SK-N-SH (cell line): Measurements from ENCODE around the gene MYOZ2. TPM values are rescaled to one million over a fixed set of nuclear protein-coding genes. Genes with fewer than 3 reads are reported as not detected.

Source experiments
- CTCF ChIA-PET: fragments of 300-600, 350-600 bp; formaldehyde crosslinking; extraction: SDS; loops from one replicate; lab custom pipeline; 2021; lab: Yijun Ruan, JAX
- POLR2A ChIA-PET: fragments of 350-600 bp; sonication (Branson Sonifier 250); formaldehyde crosslinking; extraction: SDS; loops from one replicate; lab custom pipeline; 2020; ENCODE audit warnings: antibody characterized with exemption, inconsistent platforms; lab: Yijun Ruan, JAX
- DNase-seq: peaks from one replicate; pipeline ENCODE4 v3.0.0; 2012
- H2AFZ ChIP-seq: fragments of 200-600 bp; sonication (generic); 2 replicates; pipeline ENCODE4 v1.8.1; 2016; ENCODE audit warnings: antibody characterized with exemption, mild to moderate bottlenecking, low read depth
- H3F3A ChIP-seq: fragments of 200-600 bp; sonication (generic); replicated peaks from 2 replicates; pipeline ENCODE3; 2016; ENCODE audit warnings: antibody characterized with exemption, mild to moderate bottlenecking; ENCODE audit not compliant: insufficient read depth
- H3K27ac ChIP-seq, 2 experiments: fragments of 200-500 bp in 1 of 2; fragments of 200-600 bp in 1 of 2; sonication (Bioruptor generic) in 1 of 2; sonication (generic), shearing (Covaris generic) in 1 of 2; 2 replicates each; pipeline versions ENCODE4 v1.5.1 to v1.6.1; 2014 to 2016; ENCODE audit warnings: low read depth in 2 of 2, inconsistent platforms in 1 of 2, low read length in 1 of 2, mild to moderate bottlenecking in 1 of 2, mixed read lengths in 1 of 2
- H3K27me3 ChIP-seq: fragments of 200-600 bp; sonication (generic), shearing (Covaris generic); 2 replicates; pipeline ENCODE4 v1.6.1; 2016; ENCODE audit warnings: mixed run types; ENCODE audit not compliant: insufficient read depth
- H3K36me3 ChIP-seq, 2 experiments: fragments of 200-500 bp in 1 of 2; fragments of 200-600 bp in 1 of 2; sonication (Bioruptor generic) in 1 of 2; sonication (generic) in 1 of 2; replicated peaks in 1 of 2; 2 replicates each; pipeline versions ENCODE3 to v1.5.1; 2014 to 2016; ENCODE audit warnings: low read length in 1 of 2, mild to moderate bottlenecking in 1 of 2; ENCODE audit not compliant: insufficient read depth in 2 of 2, control insufficient read depth in 1 of 2
- H3K4me1 ChIP-seq, 2 experiments: fragments of 200-500 bp in 1 of 2; fragments of 200-600 bp in 1 of 2; sonication (Bioruptor generic) in 1 of 2; sonication (generic), shearing (Covaris generic) in 1 of 2; 2 replicates each; pipeline versions ENCODE4 v1.5.1 to v1.6.1; 2014 to 2016; ENCODE audit warnings: low read depth in 1 of 2, low read length in 1 of 2, mixed run types in 1 of 2; ENCODE audit not compliant: insufficient read depth in 2 of 2, control insufficient read depth in 1 of 2
- H3K4me2 ChIP-seq: fragments of 200-600 bp; sonication (generic), shearing (Covaris generic); 2 replicates; pipeline ENCODE4 v1.6.1; 2017; ENCODE audit warnings: mixed run types
- H3K4me3 ChIP-seq, 2 experiments: fragments of 200-500 bp in 1 of 2; fragments of 200-600 bp in 1 of 2; sonication (Bioruptor generic) in 1 of 2; sonication (generic), shearing (Covaris generic) in 1 of 2; 2 replicates each; pipeline versions ENCODE4 v1.5.1 to v1.8.1; 2014 to 2016; ENCODE audit warnings: low read depth in 2 of 2, inconsistent platforms in 1 of 2, low read length in 1 of 2, mild to moderate bottlenecking in 1 of 2, mixed read lengths in 1 of 2, moderate library complexity in 1 of 2
- H3K79me2 ChIP-seq: fragments of 200-600 bp; sonication (generic); 2 replicates; pipeline ENCODE4 v1.8.1; 2017; ENCODE audit warnings: mild to moderate bottlenecking; ENCODE audit not compliant: insufficient read depth
- H3K9ac ChIP-seq: fragments of 200-600 bp; sonication (generic); 2 replicates; pipeline ENCODE4 v1.6.1; 2017; ENCODE audit warnings: mixed run types
- H3K9me2 ChIP-seq: fragments of 200-600 bp; sonication (generic); 2 replicates; pipeline ENCODE4 v1.6.1; 2017; ENCODE audit warnings: mixed run types
- H3K9me3 ChIP-seq: fragments of 200-600 bp; sonication (generic); 2 replicates; pipeline ENCODE4 v1.6.1; 2017; ENCODE audit warnings: mixed run types, mild to moderate bottlenecking, moderate library complexity
- H4K20me1 ChIP-seq: fragments of 200-600 bp; sonication (generic); 2 replicates; pipeline ENCODE4 v1.6.1; 2017; ENCODE audit warnings: mild to moderate bottlenecking, mixed run types; ENCODE audit not compliant: insufficient read depth
- CHD2 ChIP-seq: fragments of 150-350 bp; IDR thresholded peaks from 2 replicates; pipeline ENCODE4 v1.6.1; 2018; ENCODE audit warnings: low read length; ENCODE audit not compliant: partially characterized antibody
- EZH2phosphoT487 ChIP-seq: fragments of 200-600 bp; sonication (generic); IDR thresholded peaks from 2 replicates; pipeline ENCODE4 v1.6.1; 2017; ENCODE audit warnings: low read depth, mixed run types, mild to moderate bottlenecking, antibody characterized with exemption, moderate library complexity, borderline replicate concordance
- FOXM1 ChIP-seq: IDR thresholded peaks from 2 replicates; pipeline ENCODE4 v1.4.0; 2012; ENCODE audit warnings: low read depth, mild to moderate bottlenecking
- GABPA ChIP-seq: IDR thresholded peaks from 2 replicates; pipeline ENCODE4 v1.4.0; 2012; ENCODE audit warnings: low read depth, mild to moderate bottlenecking
- NFIC ChIP-seq: IDR thresholded peaks from 2 replicates; pipeline ENCODE4 v1.4.0; 2012; ENCODE audit warnings: borderline replicate concordance
- POLR2AphosphoS5 ChIP-seq: IDR thresholded peaks from 2 replicates; pipeline ENCODE4 v1.6.1; 2012; ENCODE audit warnings: low read depth, low read length
- RCOR1 ChIP-seq: fragments of 150-350 bp; IDR thresholded peaks from 2 replicates; pipeline ENCODE4 v1.6.1; 2017; ENCODE audit warnings: antibody characterized with exemption, low read length
- SIN3A ChIP-seq: IDR thresholded peaks from 2 replicates; pipeline ENCODE4 v1.6.1; 2012; ENCODE audit warnings: low read depth, mild to moderate bottlenecking, low read length, moderate library complexity, borderline replicate concordance
- TEAD4 ChIP-seq: IDR thresholded peaks from 2 replicates; pipeline ENCODE4 v1.4.0; 2012; ENCODE audit warnings: mild to moderate bottlenecking, borderline replicate concordance; ENCODE audit not compliant: insufficient read depth
- USF1 ChIP-seq: IDR thresholded peaks from 2 replicates; pipeline ENCODE4 v1.4.0; 2012; ENCODE audit warnings: low read depth, borderline replicate concordance
- YY1 ChIP-seq: IDR thresholded peaks from 2 replicates; pipeline ENCODE4 v1.4.0; 2012; ENCODE audit warnings: low read depth, mild to moderate bottlenecking
- WGBS: methylation state at CpG from one replicate; pipeline ENCODE4 v1.1.6; 2017; ENCODE audit warnings: low lambda C conversion rate; 5-methylcytosine and 5-hydroxymethylcytosine counted together
- polyA plus RNA-seq, 3 experiments: library from polyadenylated mRNA; depleted of rRNA; stranded (reverse); fragments of >200 nt; gene quantifications; 2 replicates each; pipeline ENCODE4 v1.2.3, GENCODE V29; 2012
- TF ChIP-seq, protein P1 (sequence below): fragments of 200-600 bp; sonication (generic); IDR thresholded peaks from 2 replicates; pipeline ENCODE4 v1.6.1; 2017; ENCODE audit warnings: antibody characterized with exemption, mild to moderate bottlenecking, moderate library complexity
- TF ChIP-seq, protein P2 (sequence below): fragments of 150-350 bp; IDR thresholded peaks from 2 replicates; pipeline ENCODE4 v1.6.1; 2017; ENCODE audit warnings: antibody characterized with exemption, low read length, low read depth, borderline replicate concordance

MYOZ2 gene
- polyA plus RNA-seq, 1 of the 3 experiments (the other 2 are of a cell fraction): 0.26 TPM

DNA sequence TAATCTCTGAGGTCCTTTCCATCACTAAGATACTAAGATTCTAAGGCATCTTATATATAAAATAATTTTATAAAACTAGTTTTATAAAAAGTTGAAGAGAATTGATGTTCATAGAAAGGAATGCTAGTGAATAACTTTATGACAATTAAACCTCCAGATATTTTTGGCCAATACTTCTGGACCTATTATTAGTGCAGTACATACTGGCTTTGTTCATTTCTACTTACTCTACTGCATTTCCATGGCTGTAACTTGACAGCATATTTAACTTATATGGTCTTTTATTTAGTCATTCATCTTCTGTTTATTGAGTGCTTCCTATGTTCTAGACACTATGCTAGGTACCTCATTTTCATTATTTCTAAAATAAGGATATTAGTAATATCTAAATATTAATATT is 70.1 kb downstream of the MYOZ2 start:
- Histone ChIP-seq H3K4me2 (no peak overlapping the region), H3K4me1 (peaks cover 2 to 24% of the 10 kb centered on the region in 2 experiments; a peak in 3 of 4 replicates), H3K9me3 (no peaks in the 10 kb centered on the region), H3K36me3 (no peaks in the 10 kb centered on the region), H3K9ac (no peak overlapping the region), H3K9me2 (no peaks in the 10 kb centered on the region), H3K27me3 (no peaks in the 10 kb centered on the region), H3K27ac (no peak overlapping the region), H3K4me3 (no peak overlapping the region), H2AFZ (no peak overlapping the region), H4K20me1 (no peaks in the 10 kb centered on the region), H3K79me2 (peaks cover 3% of the 10 kb centered on the region; the same call in 1 of the 2 replicates), H3F3A (peaks cover 24% of the 10 kb centered on the region)
- TF ChIP-seq EZH2phosphoT487 (no peak), SIN3A (no peak), NFIC (no peak), GABPA (no peak)
- ChIA-PET POLR2A (no interaction called here), CTCF (no interaction called here)
- no peak for DNase-seq

DNA sequence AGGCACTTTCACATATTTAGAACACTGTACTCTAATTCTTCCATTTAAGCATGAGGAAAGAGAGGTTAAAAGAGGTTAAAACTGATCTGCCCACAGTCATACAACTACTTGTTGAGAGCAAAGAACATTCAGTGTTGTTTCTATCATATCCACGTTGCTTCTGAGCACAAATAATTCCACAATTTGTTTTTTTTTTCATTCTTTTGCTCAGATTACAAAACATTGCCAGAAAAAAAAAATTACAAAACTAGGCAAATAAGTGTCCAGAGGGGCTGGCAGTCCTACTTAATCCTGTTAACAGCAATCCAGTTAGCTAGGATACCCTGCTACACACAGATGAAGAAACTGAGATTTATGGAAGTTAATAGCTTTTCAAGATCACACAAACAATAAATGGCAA is 70.5 kb downstream of the MYOZ2 start:
- TF ChIP-seq, protein P1, sequence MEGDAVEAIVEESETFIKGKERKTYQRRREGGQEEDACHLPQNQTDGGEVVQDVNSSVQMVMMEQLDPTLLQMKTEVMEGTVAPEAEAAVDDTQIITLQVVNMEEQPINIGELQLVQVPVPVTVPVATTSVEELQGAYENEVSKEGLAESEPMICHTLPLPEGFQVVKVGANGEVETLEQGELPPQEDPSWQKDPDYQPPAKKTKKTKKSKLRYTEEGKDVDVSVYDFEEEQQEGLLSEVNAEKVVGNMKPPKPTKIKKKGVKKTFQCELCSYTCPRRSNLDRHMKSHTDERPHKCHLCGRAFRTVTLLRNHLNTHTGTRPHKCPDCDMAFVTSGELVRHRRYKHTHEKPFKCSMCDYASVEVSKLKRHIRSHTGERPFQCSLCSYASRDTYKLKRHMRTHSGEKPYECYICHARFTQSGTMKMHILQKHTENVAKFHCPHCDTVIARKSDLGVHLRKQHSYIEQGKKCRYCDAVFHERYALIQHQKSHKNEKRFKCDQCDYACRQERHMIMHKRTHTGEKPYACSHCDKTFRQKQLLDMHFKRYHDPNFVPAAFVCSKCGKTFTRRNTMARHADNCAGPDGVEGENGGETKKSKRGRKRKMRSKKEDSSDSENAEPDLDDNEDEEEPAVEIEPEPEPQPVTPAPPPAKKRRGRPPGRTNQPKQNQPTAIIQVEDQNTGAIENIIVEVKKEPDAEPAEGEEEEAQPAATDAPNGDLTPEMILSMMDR: no peak
- TF ChIP-seq FOXM1: no peak
- no peak for TF ChIP-seq CHD2
- no peak for TF ChIP-seq NFIC
- TF ChIP-seq RCOR1: no peak
- no peak for TF ChIP-seq POLR2AphosphoS5
- TF ChIP-seq YY1: no peak
- TF ChIP-seq, protein P2, sequence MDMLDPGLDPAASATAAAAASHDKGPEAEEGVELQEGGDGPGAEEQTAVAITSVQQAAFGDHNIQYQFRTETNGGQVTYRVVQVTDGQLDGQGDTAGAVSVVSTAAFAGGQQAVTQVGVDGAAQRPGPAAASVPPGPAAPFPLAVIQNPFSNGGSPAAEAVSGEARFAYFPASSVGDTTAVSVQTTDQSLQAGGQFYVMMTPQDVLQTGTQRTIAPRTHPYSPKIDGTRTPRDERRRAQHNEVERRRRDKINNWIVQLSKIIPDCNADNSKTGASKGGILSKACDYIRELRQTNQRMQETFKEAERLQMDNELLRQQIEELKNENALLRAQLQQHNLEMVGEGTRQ: no peak
- TF ChIP-seq TEAD4: no peak
- no peak for TF ChIP-seq USF1
- DNase-seq: no peak
- no peaks in the 10 kb centered on the region for H3K27me3 ChIP-seq
- H3K36me3 ChIP-seq: no peaks in the 10 kb centered on the region
- no peaks in the 10 kb centered on the region for H3K9me3 ChIP-seq
- no peak overlapping the region for H3K4me3 ChIP-seq
- H3K79me2 ChIP-seq: peaks cover 8% of the 10 kb centered on the region
- ChIA-PET POLR2A (no interaction called here), CTCF (interaction anchor here (0.7 kb wide), 1 partner anchor 166 kb away, joined by 3 read pairs; no protein-coding TSS in a partner anchor)
- no peaks in the 10 kb centered on the region for H3K9me2 ChIP-seq
- no peak overlapping the region for H2AFZ ChIP-seq
- H3F3A ChIP-seq: peaks cover 25% of the 10 kb centered on the region
- peaks cover 2 to 24% of the 10 kb centered on the region in 2 experiments; a peak in 3 of 4 replicates for H3K4me1 ChIP-seq
- no peaks in the 10 kb centered on the region for H4K20me1 ChIP-seq
- no peak overlapping the region for H3K4me2 ChIP-seq
- H3K27ac ChIP-seq: peak overlapping the region in 1 of 2 experiments; percentile 34; a peak in 2 of 4 replicates
- WGBS: 78% methylated on average over 1 of the region's 1 CpG
- no peak overlapping the region for H3K9ac ChIP-seq
